ENCODE data around the gene CRTC1. TPM values are rescaled to one million over a fixed set of nuclear protein-coding genes. Genes with fewer than 3 reads are reported as not detected.
A peak's percentile ranks its signal among the peaks of the same experiment; 100 is the strongest.

CRTC1 gene
- total RNA-seq, 1 experiment from 2014 or later = 1.6 TPM

DNA sequence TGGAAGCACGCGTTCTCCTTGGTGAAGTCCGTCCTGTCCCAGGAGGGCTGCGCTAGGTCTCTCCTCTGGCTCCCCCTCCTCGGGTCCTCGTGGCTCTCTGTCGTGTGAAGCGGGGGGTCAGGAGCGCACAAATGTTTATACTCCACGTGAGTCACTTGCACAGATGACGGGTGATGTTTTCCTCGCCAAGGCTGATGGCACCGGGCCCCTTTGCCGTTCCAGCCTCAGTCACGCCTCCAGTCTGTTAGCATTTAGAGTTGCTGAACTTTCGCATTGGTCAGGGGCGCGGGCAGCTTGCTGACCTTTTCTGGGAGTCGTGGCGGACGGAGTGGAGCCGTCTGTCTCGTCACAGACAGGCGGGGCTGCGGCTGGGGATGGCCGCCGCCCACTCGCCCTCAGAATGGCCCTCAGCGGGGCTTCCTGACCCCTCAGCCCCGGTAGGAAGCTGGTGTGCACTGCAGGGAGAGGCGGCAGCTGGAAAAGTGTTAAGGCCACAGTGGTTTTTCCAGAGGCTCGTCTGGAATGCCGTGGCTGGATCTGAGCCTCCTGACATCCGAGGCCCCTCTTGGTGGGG is 32.9 kb upstream of the CRTC1 start:
- in situ Hi-C loops (cut with HindIII; ENCODE audit: low pct_unique_long_range_greater_than_20kb, low sequenced_read_pairs) = no loop called here
- peak; percentile 52 for DNase-seq (ENCODE audit: low read depth)

GRCh38 chr19:18651300-18651699 is 32.2 kb upstream of the CRTC1 start:
- in situ Hi-C loops (cut with HindIII; ENCODE audit: low pct_unique_long_range_greater_than_20kb, low sequenced_read_pairs) = no loop called here
- no peak for DNase-seq (ENCODE audit: low read depth)

DNA sequence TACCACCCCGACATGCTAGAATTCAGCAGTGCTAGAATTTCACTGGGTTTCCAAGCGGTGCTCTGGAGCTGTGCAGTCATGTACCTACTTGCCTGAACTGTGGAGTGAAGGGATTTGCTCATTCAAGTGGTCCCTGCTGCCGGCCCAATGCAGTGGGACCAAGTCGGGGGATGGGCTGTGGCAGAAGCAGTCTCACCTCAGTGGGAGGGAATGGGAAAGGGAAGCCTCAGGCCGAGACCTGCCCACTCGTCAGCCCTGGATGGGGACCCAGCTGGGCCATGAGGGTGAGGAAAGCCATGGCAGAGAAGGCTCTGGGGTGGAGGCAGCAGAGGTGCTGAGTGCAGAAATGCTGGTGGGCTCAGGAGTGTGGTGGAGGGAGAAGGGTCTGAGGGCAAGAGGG is 31.7 kb upstream of the CRTC1 start:
- no peak for DNase-seq (ENCODE audit: low read depth)
- in situ Hi-C loops (cut with HindIII; ENCODE audit: low pct_unique_long_range_greater_than_20kb, low sequenced_read_pairs) = no loop called here

- in situ Hi-C loops (cut with HindIII; ENCODE audit: low pct_unique_long_range_greater_than_20kb, low sequenced_read_pairs) = no loop called here
- no peak for DNase-seq (ENCODE audit: low read depth)
Observed at GRCh38 chr19:18653853-18654252, 29.6 kb upstream of the CRTC1 start.

DNA sequence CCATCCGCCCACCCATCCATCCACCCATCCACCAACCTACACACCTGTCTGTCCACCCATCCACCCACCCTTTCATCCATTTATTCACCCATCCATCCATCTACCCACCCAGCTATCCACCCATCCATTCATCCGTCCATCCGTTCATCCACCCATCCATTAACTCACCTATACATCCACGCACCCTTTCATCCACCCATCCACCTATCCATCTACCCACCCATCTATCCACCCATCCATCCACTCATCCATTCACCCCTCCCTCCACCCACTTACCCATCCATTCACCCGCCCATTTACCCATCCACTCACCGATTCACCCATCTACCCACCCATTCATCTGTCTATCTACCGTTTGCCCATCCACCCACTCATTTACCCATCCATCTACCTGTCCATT is 29.0 kb upstream of the CRTC1 start:
- DNase-seq (ENCODE audit: low read depth) = no peak
- in situ Hi-C loops (cut with HindIII; ENCODE audit: low pct_unique_long_range_greater_than_20kb, low sequenced_read_pairs) = no loop called here

GRCh38 chr19:18655173-18655844 is 28.2 kb upstream of the CRTC1 start:
- no peak for DNase-seq (ENCODE audit: low read depth)
- in situ Hi-C loops (cut with HindIII; ENCODE audit: low pct_unique_long_range_greater_than_20kb, low sequenced_read_pairs) = no loop called here

- no peak for DNase-seq (ENCODE audit: low read depth)
- in situ Hi-C loops (cut with HindIII; ENCODE audit: low pct_unique_long_range_greater_than_20kb, low sequenced_read_pairs) = no loop called here
Observed at GRCh38 chr19:18656337-18657086, 27.0 kb upstream of the CRTC1 start.

DNA sequence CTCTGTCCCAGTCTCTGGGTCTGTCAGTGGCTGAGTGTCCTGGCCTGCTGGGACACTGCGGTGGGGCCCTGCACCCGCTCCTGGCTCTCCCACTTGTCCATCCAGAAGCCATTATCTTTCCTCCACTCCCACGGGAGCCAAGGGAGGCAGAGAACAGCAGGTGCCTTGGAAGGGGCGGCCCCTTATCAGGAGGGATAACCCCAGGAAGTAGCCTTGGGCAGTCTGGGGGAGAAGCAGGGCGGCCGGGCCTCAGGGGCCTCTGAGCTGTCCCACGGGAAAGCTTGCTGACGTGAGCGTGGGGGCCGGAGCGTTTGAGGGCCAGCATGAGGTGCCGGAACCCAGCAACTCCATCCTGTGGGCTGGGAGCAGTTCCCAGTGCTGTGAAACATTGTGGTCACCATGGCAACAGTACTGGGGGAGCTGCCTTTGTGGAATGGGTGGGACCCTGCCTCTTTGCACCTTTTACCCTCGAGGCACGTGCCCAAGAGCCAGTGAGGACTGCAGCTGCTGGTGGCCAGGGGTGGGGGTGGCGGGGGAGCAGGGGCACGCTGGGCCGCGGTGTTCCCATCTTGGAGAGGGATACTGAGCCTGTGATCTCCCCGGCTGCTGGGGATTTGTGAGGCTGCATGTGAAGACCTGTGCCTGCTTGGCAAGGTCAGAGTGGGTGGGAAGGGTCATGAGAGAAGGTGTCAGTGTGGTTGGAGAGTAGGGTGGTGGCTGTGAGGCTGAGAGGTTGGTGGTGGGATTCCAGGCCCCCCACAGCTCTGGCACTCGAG is 25.7 kb upstream of the CRTC1 start:
- in situ Hi-C loops (cut with HindIII; ENCODE audit: low pct_unique_long_range_greater_than_20kb, low sequenced_read_pairs) = no loop called here
- DNase-seq (ENCODE audit: low read depth) = no peak

DNA sequence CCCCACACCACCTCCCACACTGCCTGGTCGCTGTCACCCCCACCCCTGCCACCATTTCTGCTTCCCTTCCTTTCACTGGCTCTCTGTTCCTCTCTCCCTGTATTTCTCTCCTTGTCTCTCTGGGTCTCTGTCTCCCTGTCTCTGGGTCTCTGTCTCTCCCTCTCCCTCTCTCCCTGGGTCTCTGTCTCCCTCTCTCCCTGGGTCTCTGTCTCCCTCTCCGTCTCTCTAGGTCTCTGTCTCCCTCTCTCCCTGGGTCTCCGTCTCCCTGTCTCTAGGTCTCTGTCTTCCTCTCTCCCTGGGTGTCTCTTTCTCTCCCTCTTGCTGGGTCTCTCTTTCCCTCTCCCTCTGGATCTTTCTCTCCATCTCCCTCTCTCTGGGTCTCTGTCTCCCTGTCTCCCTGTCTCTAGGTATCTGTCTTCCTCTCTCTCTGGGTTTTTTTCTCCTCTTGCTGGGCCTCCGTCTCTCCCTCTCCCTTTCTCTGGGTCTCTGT is 25.1 kb upstream of the CRTC1 start:
- in situ Hi-C loops (cut with HindIII; ENCODE audit: low pct_unique_long_range_greater_than_20kb, low sequenced_read_pairs) = no loop called here
- DNase-seq (ENCODE audit: low read depth) = no peak

DNA sequence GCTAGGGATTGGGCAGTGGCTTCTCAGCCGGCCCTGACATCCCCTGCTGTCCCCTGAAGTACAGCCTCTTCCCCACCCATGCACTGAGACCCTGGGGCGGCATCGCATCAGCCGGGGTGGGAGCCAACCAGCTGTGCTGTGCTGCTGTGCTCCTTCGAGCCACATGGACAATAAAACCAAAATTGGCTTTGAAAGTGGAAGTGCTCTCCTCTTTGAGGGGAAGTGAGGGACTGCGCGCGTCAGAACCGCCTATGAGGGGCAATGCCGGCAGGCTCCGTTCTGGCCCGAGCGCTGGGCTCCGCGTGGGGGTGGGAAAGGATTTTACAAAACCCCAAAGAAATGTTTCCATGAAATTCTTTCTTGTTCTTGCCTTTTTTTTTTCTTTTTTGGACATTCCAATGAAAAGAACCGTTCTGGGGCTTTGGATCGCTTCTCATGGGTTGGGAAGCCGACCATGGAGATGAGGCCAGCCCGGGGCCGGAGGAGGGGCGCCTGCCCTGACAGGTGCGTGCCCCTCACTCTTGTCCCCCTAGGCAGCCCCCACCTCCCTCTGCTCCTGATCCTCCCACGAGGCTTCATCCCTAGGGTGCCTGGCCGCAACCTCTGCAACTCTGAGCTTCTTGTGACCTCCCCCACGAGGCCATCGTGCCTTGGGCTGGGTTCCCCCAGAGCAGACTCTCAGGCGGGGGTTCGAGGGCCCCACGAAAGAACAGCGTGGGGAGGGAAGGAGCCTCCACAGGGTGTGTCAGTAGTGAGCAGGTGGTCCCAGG is 24.0 kb upstream of the CRTC1 start:
- in situ Hi-C loops (cut with HindIII; ENCODE audit: low pct_unique_long_range_greater_than_20kb, low sequenced_read_pairs) = no loop called here

DNA sequence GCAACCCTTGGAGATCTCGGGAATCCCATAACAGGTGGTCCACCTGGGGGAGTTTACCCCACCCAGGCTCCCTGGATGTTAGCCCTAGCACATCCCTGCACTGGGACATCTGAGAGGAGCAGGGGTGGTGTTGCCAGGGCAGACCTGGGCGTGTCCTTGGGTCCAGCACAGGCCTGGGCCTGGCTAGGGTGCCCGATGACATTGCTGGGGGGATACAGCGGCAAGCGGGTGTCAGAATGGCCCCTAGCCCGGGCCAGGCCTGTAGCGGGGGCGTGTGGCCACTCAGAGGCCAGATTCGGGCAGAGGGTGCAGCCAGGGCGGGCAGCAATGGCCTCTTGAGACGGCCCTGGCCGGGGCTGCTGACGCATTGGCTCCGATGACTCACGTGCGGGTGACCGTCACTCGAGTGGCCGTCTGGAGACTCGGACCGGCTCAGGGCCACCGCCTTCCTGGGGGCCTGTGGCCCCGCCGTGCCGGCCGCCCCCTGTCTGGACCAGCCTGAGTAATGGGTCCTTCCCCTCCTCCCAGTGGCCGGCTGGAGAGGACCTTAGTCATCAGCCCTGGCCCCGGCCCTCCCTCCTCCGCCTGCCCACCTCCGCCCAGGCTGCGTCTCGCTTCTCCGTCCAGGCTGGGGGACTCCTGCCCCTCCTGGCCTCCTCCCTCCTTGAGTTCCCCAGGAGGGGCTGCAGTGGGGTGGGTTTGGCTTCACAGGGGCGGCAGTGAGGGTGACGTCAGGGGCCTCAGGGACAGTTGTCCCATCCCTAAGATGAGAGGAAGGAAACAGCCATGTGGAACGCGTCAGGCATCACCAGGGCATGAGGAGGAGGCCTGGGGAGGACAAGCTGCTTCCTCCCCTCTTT is 23.2 kb upstream of the CRTC1 start:
- DNase-seq (ENCODE audit: low read depth) = peak; percentile 98

More for the DNA sequence above, 24.0 kb upstream of the CRTC1 start:
- DNase-seq (ENCODE audit: low read depth) = no peak

DNA sequence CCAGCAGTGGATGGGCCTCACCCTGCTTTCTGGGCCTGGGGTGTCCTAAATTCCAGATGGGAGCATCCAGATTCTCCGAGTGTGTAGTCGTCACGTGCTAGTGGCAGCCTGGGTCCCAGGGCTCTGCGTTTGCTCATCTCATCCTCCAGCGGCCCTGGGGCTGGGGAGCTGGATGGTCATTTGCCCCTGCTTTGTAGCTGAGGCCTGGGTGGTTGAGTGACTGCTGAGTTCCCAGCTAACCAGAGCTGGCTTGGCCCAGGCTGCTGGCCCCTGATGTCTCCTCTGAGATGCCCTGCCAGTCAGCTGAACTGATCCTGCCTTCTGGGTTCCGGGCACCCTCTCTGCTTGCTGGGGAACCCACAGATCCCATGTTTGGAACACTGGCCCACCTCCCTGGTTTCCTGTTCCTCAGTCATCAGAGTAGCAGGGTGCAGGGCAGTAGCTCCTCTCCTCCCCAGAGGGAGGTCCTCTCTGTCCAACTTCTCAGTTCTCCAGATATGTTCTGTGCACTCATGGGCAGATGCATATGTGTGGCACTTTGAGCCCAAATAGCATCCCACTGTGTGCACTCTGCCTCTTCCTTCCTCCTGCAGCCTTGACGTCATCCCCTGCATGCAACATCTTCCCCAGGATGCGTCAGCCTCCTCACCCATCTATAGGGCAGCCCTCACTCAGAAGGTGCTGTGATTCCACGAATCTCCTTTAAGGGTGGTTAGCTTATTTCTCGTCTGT is 22.4 kb upstream of the CRTC1 start:
- no peak for DNase-seq (ENCODE audit: low read depth)
- in situ Hi-C loops (cut with HindIII; ENCODE audit: low pct_unique_long_range_greater_than_20kb, low sequenced_read_pairs) = no loop called here

More for the DNA sequence above, 23.2 kb upstream of the CRTC1 start:
- in situ Hi-C loops (cut with HindIII; ENCODE audit: low pct_unique_long_range_greater_than_20kb, low sequenced_read_pairs) = no loop called here

DNA sequence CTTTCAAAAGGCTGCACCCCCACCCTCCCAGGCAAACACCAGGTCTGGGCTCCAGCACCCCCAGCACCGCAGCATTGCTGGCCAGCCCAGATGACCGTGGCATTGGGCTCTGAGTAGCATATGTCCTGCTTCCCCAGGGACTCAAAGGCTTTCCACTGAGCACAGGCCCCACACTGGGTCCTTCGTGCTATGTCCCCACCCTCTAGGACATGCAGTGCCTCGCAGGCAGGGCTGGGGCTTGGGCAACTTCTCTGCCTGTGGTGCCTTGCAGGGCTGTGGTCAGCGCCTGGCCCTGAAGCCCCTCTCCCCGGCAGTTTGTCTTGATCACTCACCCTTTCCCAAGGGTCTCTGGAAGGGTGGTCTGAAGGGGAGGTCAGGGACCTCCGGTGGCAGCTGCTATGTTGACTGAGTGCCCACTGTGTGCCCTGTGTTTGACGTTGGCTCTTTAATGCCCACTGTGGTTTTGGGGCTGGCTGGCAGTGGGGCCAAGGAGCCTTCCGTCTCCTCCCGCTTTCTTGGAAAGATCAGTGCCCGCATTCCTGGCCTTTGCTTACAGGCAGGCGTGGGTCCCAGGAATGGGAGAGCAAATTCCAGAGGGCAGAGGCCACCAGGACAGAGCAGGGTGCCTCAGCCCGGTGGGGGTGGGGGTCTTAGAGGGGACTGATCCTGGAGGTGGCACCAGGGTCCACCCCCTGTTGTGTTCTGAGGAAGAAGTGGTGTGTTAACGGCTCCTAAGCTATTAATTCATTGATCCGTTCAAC is 20.3 kb upstream of the CRTC1 start:
- in situ Hi-C loops (cut with HindIII; ENCODE audit: low pct_unique_long_range_greater_than_20kb, low sequenced_read_pairs) = no loop called here
- no peak for DNase-seq (ENCODE audit: low read depth)

DNA sequence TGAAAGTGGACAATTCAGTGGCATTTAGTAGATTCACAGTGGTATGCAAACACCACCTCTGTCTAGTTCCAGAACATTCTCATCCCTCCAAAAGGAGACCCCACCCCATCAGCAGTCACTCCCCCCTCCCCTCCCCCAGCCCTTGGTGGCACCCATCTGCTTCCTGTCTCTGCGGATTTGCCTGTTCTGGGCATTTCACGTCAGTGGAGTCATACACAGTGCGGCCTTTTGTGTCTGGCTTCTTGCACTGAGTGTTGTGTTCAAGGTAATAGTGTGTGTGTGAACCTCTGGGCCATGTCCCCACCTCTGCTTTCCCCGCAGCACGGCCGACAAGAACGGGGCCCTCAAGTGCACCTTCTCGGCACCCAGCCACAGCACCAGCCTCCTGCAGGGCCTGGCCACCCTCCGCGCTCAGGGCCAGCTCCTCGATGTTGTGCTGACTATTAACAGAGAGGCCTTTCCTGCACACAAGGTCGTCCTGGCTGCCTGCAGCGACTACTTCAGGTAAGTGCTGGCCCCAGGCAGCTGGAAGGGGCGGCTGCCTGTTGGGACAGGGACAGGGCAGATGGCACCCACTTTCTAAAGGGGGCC is 19.4 kb upstream of the CRTC1 start:
- DNase-seq (ENCODE audit: low read depth) = no peak
- in situ Hi-C loops (cut with HindIII; ENCODE audit: low pct_unique_long_range_greater_than_20kb, low sequenced_read_pairs) = no loop called here

DNA sequence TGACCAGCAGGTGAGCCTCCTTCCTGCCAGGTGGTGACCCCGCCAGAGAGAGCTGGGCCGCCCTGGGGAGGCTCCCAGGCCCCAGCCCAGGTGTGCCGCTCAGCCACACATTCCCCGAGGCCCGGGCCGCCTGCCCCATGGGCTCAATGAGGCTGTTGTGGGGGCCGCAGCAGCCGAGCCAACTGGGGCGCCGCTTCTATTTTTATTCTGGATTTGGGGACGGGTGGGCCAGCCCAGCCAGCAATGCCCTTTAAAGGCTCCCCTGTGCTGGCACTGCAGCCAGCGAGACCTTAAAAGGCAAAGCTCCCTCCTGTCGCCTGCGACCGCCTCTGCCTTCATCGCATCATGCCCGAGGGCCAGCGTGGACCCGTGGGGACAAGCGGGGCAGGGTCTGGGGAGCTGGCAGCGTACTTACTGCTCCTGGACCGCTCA is 17.7 kb upstream of the CRTC1 start:
- no peak for DNase-seq (ENCODE audit: low read depth)
- in situ Hi-C loops (cut with HindIII; ENCODE audit: low pct_unique_long_range_greater_than_20kb, low sequenced_read_pairs) = no loop called here

DNA sequence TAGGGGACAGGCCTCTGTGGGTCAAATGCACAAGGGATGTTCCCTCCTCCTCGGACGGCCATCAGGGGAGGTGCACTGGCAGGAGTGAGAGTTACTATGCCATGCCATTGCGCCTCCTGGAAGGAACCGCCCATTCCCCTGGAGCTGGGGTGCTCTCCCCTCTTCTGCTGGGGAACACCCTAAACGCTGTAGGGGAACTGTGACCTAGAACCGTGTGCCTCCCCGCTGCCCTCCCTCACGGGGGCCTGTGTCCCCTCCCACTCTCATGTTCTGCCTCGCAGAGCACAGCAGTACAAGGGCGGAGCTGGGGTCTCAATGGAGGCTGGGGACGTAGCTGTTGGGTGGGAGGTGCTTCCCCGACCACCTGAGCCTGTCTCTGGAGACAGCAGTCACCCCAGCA is 17.2 kb upstream of the CRTC1 start:
- in situ Hi-C loops (cut with HindIII; ENCODE audit: low pct_unique_long_range_greater_than_20kb, low sequenced_read_pairs) = no loop called here
- no peak for DNase-seq (ENCODE audit: low read depth)

All from Caki2 (cell line).